K562 (cell line): ENCODE results near the gene CSNK1D. TPM values are rescaled to one million over a fixed set of nuclear protein-coding genes. Genes with fewer than 3 reads are reported as not detected.

ENCODE experiments used
- ATF1 ChIP-seq, 2 experiments: fragments of 450-650 bp in 1 of 2; IDR thresholded peaks; 2 replicates each; pipeline ENCODE4 v1.6.1; 2016; ENCODE audit warnings: missing compliant biosample characterization in 1 of 2, missing genetic modification characterization in 1 of 2
- CGGBP1 ChIP-seq: fragments of 250-450 bp; sonication (Bioruptor Pico); IDR thresholded peaks from 2 replicates; pipeline ENCODE4 v1.9.0; 2021; ENCODE audit warnings: mild to moderate bottlenecking
- CREB3L1 ChIP-seq: fragments of 450-650 bp; IDR thresholded peaks from 2 replicates; pipeline ENCODE4 v1.6.1; 2014; ENCODE audit warnings: low read depth, mild to moderate bottlenecking, moderate library complexity, borderline replicate concordance
- EP300 ChIP-seq: IDR thresholded peaks from 2 replicates; pipeline ENCODE4 v1.6.1; 2012; ENCODE audit warnings: low read length, improper control_type of control experiment
- MAFK ChIP-seq: IDR thresholded peaks from 2 replicates; pipeline ENCODE4 v1.6.1; 2011; ENCODE audit warnings: low read length, improper control_type of control experiment
- MCM7 ChIP-seq, 2 experiments: fragments of 450-650 bp; IDR thresholded peaks; 2 replicates each; pipeline ENCODE4 v1.6.1; 2016 to 2018
- MITF ChIP-seq: IDR thresholded peaks from 2 replicates; pipeline ENCODE4 v1.6.1; 2014; ENCODE audit warnings: antibody characterized with exemption
- NR1H2 ChIP-seq: sonication (generic); formaldehyde crosslinking; IDR thresholded peaks from 2 replicates; pipeline ENCODE4 v1.4.0; 2020; ENCODE audit warnings: mild to moderate bottlenecking, missing genetic modification reagents
- OTX1 ChIP-seq: fragments of 450-650 bp; formaldehyde crosslinking; IDR thresholded peaks from 2 replicates; pipeline ENCODE4 v1.4.0; 2022; ENCODE audit warnings: mild to moderate bottlenecking
- PBX2 ChIP-seq, 2 experiments: IDR thresholded peaks in 1 of 2; conservative IDR thresholded peaks in 1 of 2; 2 replicates each; pipeline ENCODE4 v1.6.1; 2016; ENCODE audit warnings: low read depth in 2 of 2, mild to moderate bottlenecking in 1 of 2, missing compliant biosample characterization in 1 of 2, missing genetic modification characterization in 1 of 2, moderate library complexity in 1 of 2
- PKNOX1 ChIP-seq: fragments of 450-650 bp; IDR thresholded peaks from 2 replicates; pipeline ENCODE4 v1.6.1; 2016
- PTTG1 ChIP-seq: fragments of 450-650 bp; IDR thresholded peaks from 2 replicates; pipeline ENCODE4 v1.6.1; 2016; ENCODE audit warnings: low read depth, mild to moderate bottlenecking, missing genetic modification characterization, missing compliant biosample characterization
- RFX7 ChIP-seq: fragments of 250-450 bp; sonication (Bioruptor Pico); IDR thresholded peaks from 2 replicates; pipeline ENCODE4 v1.5.1; 2021; ENCODE audit warnings: mild to moderate bottlenecking
- SNRNP70 ChIP-seq: fragments of 200-400 bp; formaldehyde crosslinking; optimal IDR thresholded peaks from 2 replicates; pipeline ENCODE3; 2017; ENCODE audit warnings: low read depth, low read length
- TRIM28 ChIP-seq: fragments of 450-650 bp; IDR thresholded peaks from 2 replicates; pipeline ENCODE4 v1.6.1; 2017
- ZFP30 ChIP-seq: fragments of 250-450 bp; sonication (Bioruptor Pico); IDR thresholded peaks from 2 replicates; pipeline ENCODE4 v1.8.0; 2022; ENCODE audit warnings: moderate library complexity, mild to moderate bottlenecking, inconsistent platforms, borderline replicate concordance
- ZNF174 ChIP-seq: fragments of 250-450 bp; sonication (Bioruptor Pico); IDR thresholded peaks from 2 replicates; pipeline ENCODE4 v1.4.0; 2020; ENCODE audit warnings: mild to moderate bottlenecking
- ZNF3 ChIP-seq: fragments of 250-450 bp; sonication (Bioruptor Pico); IDR thresholded peaks from 2 replicates; pipeline ENCODE4 v1.5.0; 2021; ENCODE audit warnings: mild to moderate bottlenecking, moderate library complexity
- ZNF324 ChIP-seq: fragments of 250-450 bp; sonication (Bioruptor Pico); IDR thresholded peaks from 2 replicates; pipeline ENCODE4 v1.4.0; 2020; ENCODE audit warnings: mild to moderate bottlenecking
- ZNF764 ChIP-seq: fragments of 250-450 bp; sonication (Bioruptor Pico); IDR thresholded peaks from 2 replicates; pipeline ENCODE4 v1.4.0; 2020; ENCODE audit warnings: low read depth, mild to moderate bottlenecking, moderate library complexity
- ZNF830 ChIP-seq: fragments of 250-450 bp; sonication (Bioruptor Pico); IDR thresholded peaks from 2 replicates; pipeline ENCODE4 v1.5.0; 2021; ENCODE audit warnings: mild to moderate bottlenecking
- polyA plus RNA-seq, 8 experiments: library from polyadenylated mRNA; depleted of rRNA in 4 of 8; stranded (reverse) in 5 of 8; unstranded in 3 of 8; fragments of >200 nt; fragmentation: Nextera tagmentation in 2 of 8; fragmentation: Illumina TruSeq in 1 of 8; extraction: Ambion mirVana in 2 of 8; extraction: Trizol in 1 of 8; gene quantifications; 2 replicates each; pipeline versions ENCODE4 v1.2.1 to v1.2.3, GENCODE V29; 2011 to 2014; ENCODE audit warnings: inconsistent platforms in 1 of 8, missing spikeins in 1 of 8
- total RNA-seq, 7 experiments: library from RNA; depleted of rRNA in 6 of 7; stranded (reverse); fragments of >200 nt in 6 of 7; fragmentation: Illumina TruSeq in 2 of 7; extraction: Trizol in 2 of 7; gene quantifications; 2 replicates each; pipeline versions ENCODE4 v1.2.1 to v1.2.3, GENCODE V29; 2011 to 2021; ENCODE audit warnings: low replicate concordance in 1 of 7

The CSNK1D gene
- total and polyA plus RNA-seq, 9 of the 15 experiments (the other 6 are each of a cell fraction or from before 2014, with no cell fraction given) = 6.5 to 133 (median 41.3) TPM

GRCh38 chr17:82287868-82288801 is 14.6 kb upstream of the CSNK1D start (continued):
- TF ChIP-seq PKNOX1 (no peak; the same call in none of the 2 replicates), MAFK (peak; percentile 51), MITF (peak; percentile 95), RFX7 (CRISPR knock-in tag) (no peak), EP300 (peak; percentile 88), MCM7 (IDR thresholded peaks at IDR 0.05) (no peak), ZNF830 (CRISPR knock-in tag) (no peak), OTX1 (CRISPR knock-in tag) (no peak; the same call in 1 of the 2 replicates), PBX2 (CRISPR knock-in tag; IDR thresholded peaks at IDR 0.05; ENCODE audit: low read depth) (no peak), PBX2 (tag; conservative IDR thresholded peaks at IDR 0.05; ENCODE audit: low read depth) (peak; percentile 5; the same call in 1 of the 2 replicates), ZNF764 (CRISPR knock-in tag) (no peak), ZNF3 (CRISPR knock-in tag) (no peak), ZNF174 (no peak), PTTG1 (no peak), ZFP30 (CRISPR knock-in tag) (no peak), CGGBP1 (CRISPR knock-in tag) (no peak), SNRNP70 (no peak), NR1H2 (CRISPR knock-in tag) (no peak), CREB3L1 (peak; percentile 97), TRIM28 (no peak; the same call in 1 of the 2 replicates), ZNF324 (CRISPR knock-in tag) (no peak), ATF1 (CRISPR knock-in tag; IDR thresholded peaks at IDR 0.05) (no peak), ATF1 (tag; IDR thresholded peaks at IDR 0.05) (peak; percentile 67)
